KBM-7 (cell line): ENCODE measurements around the gene WDR54.
A peak's percentile ranks its signal among the peaks of the same experiment; 100 is the strongest.
"Not testable (repeated sequence)": the region's sequence is repeated elsewhere in the genome, so short reads cannot be mapped to it uniquely, and the experiment has no call there.

Experiments
- DNase-seq: peaks from one replicate; pipeline ENCODE4 v3.0.0-alpha.2; 2015
- in situ Hi-C: fragments of 300-500 bp; cut with MboI; formaldehyde crosslinking; loops from 2 replicates; pipeline ENCODE4 v1.14.3; 2020; ENCODE audit warnings: low sequenced_read_pairs, low pct_unique_long_range_greater_than_20kb, mixed read lengths

The WDR54 gene

DNA sequence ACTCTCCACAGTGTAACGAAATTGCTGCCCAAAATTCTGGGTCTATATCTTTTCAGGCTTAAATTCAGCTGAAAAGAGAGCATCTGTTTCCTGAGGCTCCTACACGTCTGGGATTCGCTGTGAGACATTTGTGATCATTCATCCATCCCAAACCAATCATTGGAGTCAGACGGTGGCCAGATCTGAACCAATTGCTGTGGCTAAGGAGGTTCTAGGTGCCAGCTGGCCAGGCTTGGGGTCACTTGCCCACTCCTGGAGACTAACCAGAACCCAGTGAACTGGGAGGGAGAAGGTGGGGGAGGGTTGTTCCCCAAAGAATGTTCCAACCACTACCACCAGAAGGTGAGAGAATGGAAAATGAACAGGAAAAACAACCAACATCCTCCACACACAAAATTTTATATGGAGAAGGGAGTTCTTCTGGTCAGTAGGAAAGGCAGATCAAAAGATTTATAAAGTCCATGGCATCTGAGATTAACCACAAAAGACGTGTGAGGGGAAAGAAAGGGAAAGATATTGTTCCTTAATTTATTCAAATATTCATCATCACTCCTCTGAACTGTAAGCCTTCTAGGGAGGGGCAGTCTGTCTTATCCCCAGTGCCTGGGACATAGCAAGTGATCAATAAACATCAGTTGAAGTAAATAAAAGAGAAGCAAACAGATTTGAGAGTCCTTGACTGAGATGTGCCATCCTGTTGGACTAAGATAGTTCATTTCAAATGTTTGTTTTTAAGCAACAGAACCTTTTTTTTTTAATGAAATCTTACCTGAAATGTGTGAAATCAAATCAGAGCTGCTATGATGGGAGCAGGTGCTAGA lies 23.2 kb downstream of the WDR54 start:
- no peak for DNase-seq
- in situ Hi-C loops: no loop called here

DNA sequence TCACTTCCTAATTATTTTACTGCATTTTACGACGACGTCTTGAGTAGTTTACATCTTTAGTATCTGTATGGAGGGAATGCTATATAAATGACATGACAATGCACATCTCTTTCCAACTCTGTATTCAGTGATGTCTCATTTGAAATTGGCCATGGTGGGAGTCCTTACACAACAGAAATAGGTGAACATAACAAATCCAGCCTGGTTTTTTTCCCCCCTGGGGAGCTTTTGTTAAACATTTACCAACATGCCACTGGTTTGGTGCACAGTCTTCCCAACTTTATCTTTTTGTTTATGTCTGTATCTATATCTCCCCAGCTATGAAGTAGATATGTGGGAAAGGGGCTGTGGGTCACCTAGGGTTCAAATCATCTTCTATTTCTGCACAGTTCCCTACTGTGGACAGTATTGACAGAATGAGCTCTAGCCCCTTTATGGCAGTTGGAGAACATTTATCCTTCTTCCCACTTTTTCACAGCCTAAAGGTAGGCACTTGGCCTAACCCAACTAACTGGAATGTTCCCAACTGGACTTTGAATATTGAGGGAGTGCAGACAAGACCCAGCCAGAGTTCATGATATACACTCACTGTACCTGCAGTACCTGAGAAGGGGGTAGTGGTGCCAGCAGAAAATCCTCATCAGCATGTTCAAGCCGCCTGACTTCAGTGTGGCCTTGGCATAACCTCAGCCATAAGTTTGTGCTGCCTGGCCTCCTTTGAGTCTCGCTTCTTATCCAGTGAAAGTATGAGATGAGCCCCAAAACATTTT lies 25.9 kb downstream of the WDR54 start:
- in situ Hi-C loops: no loop called here
- DNase-seq: no peak

DNA sequence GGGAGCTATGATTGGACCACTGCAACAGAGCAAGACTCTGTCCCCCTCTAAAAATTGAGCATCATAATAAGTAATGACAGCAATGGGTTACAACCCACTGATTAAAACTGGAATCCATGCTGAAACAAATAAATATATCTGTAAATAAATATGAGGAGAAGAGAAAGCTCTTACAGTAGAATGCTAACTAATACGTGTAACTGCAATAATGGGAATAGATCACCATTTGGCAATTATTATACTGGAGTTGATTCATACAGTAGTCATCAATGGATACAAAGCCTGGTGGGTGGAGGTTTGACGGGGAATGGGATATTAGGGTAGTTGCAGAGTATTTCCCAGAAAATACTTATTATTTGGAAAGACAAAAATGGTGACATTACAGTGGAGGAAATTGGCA lies 27.2 kb downstream of the WDR54 start:
- in situ Hi-C loops: no loop called here
- DNase-seq: no peak

DNA sequence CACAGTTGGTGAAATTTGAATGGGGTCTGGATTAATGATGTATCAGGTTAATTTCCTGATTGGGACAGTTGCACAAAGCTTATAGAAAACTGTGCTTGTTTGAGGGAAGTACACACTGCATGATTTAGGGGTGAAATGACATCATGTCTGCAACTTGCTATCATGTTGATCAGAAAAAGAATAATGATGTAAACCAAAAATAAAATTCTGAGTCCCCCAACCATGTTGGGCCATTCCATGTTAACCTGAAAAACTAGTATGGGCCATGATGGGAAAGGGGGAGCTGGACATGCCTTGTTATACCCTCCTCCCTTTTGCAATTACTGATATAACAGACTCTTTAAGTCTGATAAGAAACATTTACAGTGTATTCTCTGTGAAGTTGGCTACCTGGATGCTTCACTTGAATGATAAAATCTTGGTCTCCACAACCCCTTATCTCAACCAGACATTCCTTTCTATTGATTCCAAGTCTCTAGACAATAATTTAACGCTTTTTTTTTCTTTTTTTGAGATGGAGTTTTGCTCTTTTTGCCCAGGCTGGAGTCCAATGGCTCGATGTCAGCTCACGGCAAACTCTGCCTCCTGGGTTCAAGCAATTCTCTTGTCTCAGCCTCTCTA lies 29.1 kb downstream of the WDR54 start:
- DNase-seq: no peak
- in situ Hi-C loops: no loop called here

DNA sequence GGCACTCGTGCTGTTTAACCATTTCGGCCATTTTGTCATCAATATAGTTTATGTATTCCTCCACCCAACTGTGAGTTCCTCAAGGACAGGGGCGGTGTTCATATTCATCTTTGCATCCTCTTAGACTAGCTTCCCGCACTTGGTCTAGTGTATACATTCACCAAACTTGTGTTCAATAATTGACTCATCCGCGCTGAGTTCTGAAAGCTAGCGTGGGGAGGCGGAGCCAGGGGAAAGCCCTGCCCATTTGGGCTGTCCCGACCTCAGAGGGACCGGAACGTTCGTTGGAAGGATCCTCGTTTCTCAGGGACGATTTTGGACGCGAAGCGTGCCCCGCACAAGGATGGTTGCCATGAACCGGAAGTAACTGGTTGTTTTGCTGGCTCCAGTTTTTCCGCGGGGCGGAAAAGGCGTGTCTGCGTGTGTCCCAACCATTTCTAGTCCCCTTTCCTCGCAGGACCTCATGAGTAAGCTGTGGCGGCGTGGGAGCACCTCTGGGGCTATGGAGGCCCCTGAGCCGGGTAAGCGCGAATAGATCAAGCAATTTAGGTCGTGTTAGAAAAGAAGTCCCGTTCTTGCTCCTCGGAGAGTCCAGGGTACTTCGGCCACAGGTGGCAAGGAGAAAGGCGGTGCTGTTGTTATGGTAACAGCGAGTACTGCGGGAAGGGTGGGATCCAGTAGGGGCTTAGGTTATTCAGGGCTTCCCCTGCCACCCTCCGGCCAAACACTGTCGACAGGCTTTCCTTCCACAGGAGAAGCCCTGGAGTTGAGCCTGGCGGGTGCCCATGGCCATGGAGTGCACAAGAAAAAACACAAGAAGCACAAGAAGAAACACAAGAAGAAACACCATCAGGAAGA lies 33.4 kb downstream of the WDR54 start, which contains the start of gene INO80B:
TSS of gene INO80B (plus strand) at position 434 of the 858 bp plus-strand sequence. CDS start at position 464, 30 bp downstream.
- in situ Hi-C loops: no loop called here
- DNase-seq: peak; percentile 99

DNA sequence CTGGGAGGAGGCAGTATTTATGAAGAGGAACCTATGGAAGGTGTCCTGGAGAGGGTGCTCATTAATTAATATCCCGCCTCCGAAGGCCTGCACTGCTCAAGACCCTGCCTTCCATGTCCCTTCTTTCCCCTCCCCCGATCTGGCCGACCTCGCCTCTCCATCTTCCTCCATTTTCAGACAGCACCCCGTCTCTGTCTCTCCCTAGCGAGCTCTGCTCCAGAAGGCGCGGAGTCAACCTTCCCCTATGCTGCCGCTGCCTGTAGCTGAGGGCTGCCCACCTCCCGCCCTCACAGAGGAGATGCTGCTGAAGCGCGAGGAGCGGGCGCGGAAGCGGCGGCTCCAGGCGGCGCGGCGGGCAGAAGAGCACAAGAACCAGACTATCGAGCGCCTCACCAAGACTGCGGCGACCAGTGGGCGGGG lies 35.6 kb downstream of the WDR54 start:
- no peak for DNase-seq
- in situ Hi-C loops: no loop called here

DNA sequence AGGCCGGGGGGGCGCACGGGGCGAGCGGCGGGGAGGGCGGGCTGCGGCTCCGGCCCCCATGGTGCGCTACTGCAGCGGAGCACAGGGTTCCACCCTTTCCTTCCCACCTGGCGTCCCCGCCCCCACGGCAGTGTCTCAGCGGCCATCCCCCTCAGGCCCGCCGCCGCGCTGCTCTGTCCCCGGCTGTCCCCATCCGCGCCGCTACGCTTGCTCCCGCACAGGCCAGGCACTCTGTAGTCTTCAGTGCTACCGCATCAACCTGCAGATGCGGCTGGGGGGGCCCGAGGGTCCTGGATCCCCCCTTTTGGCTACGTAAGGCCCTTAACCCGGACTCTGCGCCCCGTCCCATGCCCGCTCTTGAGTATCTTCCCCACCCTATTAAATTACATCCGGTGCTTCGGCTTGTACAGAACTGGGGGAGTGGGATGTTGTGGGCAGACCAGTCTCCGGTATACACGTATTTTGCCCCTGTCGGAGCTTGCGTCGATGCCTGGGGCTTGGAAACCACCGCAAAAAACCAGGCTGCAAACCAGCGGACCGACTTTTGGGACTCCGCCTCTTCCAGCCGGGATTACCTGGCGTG lies 36.1 kb downstream of the WDR54 start:
- in situ Hi-C loops: no loop called here
- no peak for DNase-seq

DNA sequence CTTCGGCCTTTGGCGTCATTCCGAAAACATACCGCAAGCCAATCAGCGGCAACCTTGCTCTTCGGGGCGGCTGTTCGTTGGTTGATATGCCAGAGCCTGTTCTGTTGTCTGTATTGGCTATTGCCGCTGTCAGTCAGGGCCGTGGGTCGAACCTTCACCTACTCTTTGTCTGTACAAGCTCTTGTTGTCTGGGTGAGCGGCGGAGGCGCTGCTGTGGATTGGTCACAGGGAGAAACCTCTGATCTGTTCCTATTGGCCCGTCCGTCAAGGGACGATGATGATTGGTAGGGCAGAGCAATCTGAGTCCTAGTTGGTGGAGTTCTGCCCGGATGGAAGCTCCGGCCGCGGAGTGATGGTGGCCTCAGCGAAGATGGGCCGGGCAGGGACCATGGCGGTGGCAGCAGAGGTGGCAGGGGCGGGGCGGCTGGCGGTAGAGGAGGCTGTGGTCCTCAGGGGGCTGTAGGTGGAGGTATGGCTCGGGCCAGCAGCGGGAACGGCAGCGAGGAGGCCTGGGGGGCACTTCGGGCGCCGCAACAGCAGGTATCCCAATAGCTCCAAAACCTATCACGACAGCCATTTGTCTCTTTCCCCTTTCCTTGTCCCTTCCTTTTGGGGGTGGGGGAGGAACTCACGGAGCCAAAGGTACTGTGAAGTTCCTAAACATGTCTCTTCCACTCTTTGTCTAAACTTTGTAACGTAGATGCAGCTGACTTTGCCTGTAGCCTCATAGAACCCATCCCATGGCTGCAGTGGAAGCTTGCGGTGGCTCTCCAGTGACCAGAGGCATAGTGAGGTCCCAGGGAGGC lies 36.8 kb downstream of the WDR54 start, which contains the start of gene WBP1:
TSS of gene WBP1 (plus strand) at position 307 of the 806 bp plus-strand sequence. CDS start at position 472, 165 bp downstream.
- peak; percentile 100 for DNase-seq
- in situ Hi-C loops: no loop called here

DNA sequence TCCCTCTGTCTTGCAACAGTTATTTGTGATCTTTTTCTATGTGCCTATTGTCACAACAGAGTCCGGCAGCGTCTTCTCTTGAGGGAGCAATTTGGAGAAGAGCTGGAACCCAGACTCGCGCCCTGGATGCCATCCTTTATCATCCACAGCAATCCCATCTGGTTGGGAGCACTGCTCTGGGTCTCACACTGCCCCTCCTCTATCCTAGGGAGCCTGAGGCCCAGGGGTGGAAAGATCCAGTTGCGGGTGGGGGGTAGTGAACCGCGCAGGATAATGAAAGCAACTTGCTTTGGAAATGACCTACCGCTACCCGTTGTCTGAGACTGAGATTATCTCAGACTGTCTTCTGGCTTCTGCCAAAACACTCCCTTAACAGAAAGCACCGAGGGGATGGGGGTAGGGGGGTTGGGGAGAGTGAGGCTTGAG lies 37.4 kb downstream of the WDR54 start:
- no peak for DNase-seq
- in situ Hi-C loops: no loop called here

DNA sequence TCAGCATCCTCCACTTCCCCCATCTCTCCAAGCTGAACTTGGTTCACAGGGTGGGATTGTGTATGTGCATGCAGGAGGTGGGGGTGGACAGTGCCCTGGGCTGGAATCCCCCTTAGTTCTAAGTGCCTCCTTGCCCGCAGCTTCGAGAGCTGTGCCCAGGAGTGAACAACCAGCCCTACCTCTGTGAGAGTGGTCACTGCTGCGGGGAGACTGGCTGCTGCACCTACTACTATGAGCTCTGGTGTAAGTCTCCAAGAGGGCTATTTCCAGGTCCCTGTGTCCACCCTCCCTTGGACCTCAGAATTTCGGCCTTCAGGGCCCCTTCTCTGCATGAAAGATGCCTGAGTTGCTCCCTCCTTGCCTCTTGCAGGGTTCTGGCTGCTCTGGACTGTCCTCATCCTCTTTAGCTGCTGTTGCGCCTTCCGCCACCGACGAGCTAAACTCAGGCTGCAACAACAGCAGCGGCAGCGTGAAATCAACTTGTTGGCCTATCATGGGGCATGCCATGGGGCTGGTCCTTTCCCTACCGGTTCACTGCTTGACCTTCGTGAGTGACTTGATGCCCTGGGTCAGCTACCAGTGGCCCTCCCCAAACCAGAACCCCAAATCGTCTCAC lies 38.1 kb downstream of the WDR54 start:
- in situ Hi-C loops, DNase-seq: not testable (repeated sequence)

DNA sequence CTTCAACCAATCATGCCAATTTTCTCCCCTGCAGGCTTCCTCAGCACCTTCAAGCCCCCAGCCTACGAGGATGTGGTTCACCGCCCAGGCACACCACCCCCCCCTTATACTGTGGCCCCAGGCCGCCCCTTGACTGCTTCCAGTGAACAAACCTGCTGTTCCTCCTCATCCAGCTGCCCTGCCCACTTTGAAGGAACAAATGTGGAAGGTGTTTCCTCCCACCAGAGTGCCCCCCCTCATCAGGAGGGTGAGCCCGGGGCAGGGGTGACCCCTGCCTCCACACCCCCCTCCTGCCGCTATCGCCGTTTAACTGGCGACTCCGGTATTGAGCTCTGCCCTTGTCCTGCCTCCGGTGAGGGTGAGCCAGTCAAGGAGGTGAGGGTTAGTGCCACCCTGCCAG lies 38.7 kb downstream of the WDR54 start:
- in situ Hi-C loops: not testable (repeated sequence)

DNA sequence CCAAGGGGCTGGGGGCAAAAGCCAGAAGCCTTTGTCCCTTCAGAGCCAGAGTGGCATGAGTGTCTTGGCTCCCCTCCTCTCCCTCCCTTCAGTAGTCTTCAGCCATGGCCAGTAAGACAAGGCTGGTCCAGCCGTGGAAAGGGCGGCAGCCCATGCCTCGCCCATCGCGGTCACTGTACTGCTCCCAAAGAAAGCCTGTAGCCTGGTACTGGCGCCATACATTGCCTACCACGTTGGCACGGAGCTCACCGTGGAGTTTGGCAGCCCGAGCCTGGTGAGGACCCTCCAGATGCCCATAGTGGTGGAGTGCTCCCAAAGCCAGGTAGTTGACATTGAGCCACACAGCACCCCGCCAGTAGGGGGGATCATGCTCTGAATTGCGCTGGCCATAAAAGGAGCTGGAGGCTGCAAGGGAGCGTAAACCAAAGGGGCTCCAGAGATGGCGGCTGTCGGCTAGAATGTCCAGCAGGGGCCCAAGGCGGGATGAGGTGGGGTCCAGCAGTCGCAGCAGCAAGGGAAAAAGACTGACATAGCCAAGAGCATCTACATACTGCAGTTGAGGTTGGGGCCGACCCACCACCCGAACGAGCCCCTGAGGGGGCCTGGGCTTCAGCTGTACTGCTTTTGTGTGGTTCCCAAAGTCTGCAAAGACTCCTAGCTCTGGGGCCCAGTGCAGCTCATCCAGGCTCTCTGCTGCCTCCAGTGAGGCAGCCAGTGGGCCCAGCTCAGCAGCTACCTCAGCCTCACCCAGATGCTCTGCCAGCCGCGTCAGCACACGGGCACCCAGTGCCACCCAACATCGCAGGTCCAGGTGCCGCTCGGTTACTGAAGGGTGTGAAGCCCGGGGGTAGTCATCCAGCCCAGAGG lies 39.9 kb downstream of the WDR54 start:
- DNase-seq: no peak

More for the DNA sequence above, 38.7 kb downstream of the WDR54 start:
- not testable (repeated sequence) for DNase-seq

DNA sequence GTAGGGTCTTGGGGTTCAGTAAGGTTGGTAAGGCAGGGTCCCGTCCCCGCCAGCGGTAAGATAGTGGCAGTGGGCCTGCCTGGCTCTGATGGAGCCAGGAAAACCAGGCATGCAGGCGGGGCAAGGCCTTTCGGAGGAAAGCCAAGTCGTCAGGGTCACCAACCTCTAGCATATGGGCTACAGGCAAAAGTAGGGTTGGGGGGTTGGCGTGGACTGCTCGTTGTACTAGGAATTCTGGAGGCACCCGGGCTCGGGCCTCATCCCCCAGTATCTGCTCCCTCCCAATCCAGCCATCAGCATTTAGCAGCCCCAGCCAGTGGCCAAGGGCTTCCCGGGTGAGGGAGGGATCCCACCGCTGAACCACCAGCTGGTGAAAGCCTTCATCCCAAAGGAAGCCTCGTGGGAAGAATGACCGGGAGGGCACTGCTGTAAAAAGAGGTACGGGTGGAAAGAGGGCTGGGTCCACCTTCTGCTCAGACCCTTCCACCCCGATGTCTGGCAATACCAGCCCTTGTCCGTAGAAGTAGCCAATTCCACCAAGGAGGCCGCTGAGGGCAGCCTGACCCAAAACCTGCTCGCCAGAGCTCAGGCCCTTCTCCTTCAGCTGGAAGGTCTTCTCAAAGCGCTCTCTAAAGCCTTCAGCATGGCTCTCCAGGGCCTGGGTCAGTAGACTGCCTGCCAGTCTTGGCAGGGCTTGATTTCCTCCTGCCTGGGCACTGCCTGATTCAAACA lies 40.7 kb downstream of the WDR54 start:
- no peak for DNase-seq
- in situ Hi-C loops: no loop called here

More for the DNA sequence above, 39.9 kb downstream of the WDR54 start:
- in situ Hi-C loops: no loop called here

DNA sequence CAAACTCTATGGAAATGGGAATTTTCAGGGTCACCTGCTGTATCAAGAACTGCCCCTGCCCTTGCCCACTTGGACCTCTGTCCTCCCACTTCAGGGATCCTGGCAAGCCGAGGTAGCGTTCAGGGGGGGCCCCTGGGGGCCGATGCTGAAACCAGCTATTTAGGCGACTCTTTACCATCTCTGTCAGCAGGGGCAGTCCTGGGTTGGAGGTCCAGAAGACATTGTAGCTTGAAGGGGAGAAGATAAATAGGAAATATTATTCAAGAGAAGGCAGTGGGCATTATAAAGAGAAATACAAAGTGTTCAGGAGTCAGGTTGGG lies 41.2 kb downstream of the WDR54 start:
- DNase-seq: no peak
- in situ Hi-C loops: no loop called here

DNA sequence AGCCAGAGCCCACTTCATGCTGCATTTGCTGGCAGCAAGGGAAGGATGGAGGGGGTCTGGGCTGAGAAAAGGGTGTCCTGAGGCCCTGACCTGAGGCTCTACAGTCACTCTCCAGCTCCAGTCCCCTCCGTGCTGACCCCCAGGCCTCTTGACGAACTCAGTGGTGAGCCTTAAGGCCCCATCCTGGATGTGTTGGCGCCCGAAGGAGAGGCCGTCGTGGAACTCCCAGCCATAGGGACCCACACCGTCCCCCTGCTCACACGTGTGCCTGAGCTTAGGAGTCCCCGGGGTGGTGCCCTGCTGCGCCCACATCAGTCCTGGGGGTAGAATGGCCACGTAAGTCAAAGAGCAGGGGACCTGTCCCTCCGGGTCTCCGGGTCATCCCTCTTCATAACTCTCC lies 42.9 kb downstream of the WDR54 start:
- no peak for DNase-seq
- in situ Hi-C loops: no loop called here

DNA sequence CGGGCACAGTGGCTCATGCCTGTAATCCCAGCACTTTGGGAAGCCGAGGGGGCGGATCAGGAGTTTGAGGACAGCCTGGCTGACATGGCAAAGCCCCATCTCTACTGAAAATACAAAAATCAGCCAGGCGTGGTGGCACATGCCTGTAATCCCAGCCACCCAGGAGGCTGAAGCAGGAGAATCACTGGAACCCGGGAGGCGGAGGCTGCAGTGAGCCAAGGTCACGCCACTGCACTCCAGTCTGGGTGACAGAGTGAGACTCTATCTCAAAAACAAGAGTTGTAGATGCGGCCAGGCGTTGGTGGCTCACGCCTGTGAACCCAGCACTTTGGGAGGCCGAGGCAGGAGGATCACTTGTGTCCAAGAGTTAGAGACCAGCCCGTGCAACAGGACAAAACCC lies 49.2 kb downstream of the WDR54 start:
- in situ Hi-C loops, DNase-seq: not testable (repeated sequence)
